ENCODE data around the gene KCNQ1. TPM values are rescaled to one million over a fixed set of nuclear protein-coding genes. Genes with fewer than 3 reads are reported as not detected.

The KCNQ1 gene
- total RNA-seq, 4 donors from 2014 or later = 0.81 to 2.2 (median 1.6) TPM

- TF ChIP-seq POLR2A (IDR thresholded peaks at IDR 0.05) = no peak
- no peak for TF ChIP-seq CTCF (IDR thresholded peaks at IDR 0.05)
- 94 to 98% methylated on average over 11 of the region's 11 CpGs for WGBS, 2 donors
- intact Hi-C loops (cut with DNase I; ENCODE audit: low total_unique reads) = no loop called here
- no peak for DNase-seq (ENCODE audit: low spot score in 2 of 2)
- H3K4me3 ChIP-seq (ENCODE audit: low read depth, poor library complexity, severe bottlenecking) = no peak overlapping the region
Observed at GRCh38 chr11:2718817-2719438, 274.1 kb downstream of the KCNQ1 start.

GRCh38 chr11:2719831-2720590 is 275.2 kb downstream of the KCNQ1 start:
- intact Hi-C loops (cut with DNase I; ENCODE audit: low total_unique reads) = no loop called here
- WGBS, 2 donors = 85% methylated on average over 17 of the region's 17 CpGs
- H3K4me3 ChIP-seq (ENCODE audit: low read depth, poor library complexity, severe bottlenecking) = no peak overlapping the region
- no peak for DNase-seq (ENCODE audit: low spot score in 2 of 2)
- no peak for TF ChIP-seq POLR2A (IDR thresholded peaks at IDR 0.05)
- no peak for TF ChIP-seq CTCF (IDR thresholded peaks at IDR 0.05)

DNA sequence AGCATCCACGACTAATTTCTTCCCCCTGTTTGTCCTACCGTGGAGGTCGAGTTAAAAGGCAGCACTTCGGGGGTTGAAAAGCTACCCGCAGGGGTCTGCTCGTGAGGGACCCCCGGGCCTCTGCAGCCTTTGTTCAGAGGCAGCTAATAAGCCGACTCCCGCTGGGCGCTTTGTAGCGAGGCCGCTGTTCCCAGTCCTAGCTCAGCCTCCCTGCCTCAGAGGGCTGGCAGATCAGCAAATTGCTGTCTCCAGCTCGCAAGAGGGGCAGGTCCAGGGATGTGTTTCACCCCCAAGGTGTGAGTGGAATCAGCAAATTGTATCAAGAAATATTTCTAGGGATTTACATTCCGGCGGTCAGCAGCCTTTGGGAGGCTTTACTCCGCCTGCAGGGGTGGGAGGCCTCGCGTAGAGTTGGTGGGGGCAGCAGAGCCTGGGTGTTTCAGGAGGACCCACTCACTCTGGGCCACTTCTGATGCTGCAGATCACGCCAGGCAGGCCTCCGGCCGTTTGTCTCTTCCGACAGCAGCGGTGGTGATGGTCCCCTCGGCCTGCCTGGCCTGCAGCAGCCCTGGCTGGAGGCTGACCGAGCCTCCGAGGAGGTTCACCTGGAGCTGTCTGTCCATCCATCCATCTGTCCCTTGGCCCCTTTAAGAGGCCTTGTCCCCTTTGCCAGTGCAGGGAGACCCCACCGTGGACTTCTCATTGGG is 276.6 kb downstream of the KCNQ1 start:
- no peak overlapping the region for H3K4me3 ChIP-seq (ENCODE audit: low read depth, poor library complexity, severe bottlenecking)
- intact Hi-C loops (cut with DNase I; ENCODE audit: low total_unique reads) = no loop called here
- TF ChIP-seq POLR2A (IDR thresholded peaks at IDR 0.05) = no peak
- TF ChIP-seq CTCF (IDR thresholded peaks at IDR 0.05) = no peak
- 86 to 87% methylated on average over 27 of the region's 27 CpGs for WGBS, 2 donors
- DNase-seq (ENCODE audit: low spot score in 2 of 2) = no peak

DNA sequence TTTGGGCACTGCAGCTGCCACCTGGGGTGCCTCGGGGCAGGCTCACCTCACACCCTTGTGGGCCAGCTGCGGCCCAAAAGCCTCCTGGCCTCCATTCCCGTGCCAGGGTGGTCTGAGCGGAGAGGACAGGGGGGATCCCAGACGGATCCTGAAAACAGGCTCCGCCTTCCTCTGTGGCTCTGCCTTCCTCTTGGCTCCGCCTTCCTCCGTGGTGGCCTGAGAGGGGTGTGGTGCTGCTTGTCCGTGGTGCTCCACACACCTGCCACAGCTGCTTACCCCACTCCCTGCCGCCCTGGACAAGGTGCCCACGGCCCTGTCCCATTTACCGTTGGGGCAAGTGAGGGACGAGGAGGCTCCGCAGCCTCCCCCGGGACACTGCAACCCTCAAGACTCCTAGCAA is 278.1 kb downstream of the KCNQ1 start:
- DNase-seq (ENCODE audit: low spot score in 2 of 2) = no peak
- H3K4me3 ChIP-seq (ENCODE audit: low read depth, poor library complexity, severe bottlenecking) = no peak overlapping the region
- WGBS, 2 donors = 81 to 88% methylated on average over 14 to 15 of the region's 15 CpGs
- TF ChIP-seq CTCF (IDR thresholded peaks at IDR 0.05) (no peak), POLR2A (IDR thresholded peaks at IDR 0.05) (no peak)
- intact Hi-C loops (cut with DNase I; ENCODE audit: low total_unique reads) = no loop called here

DNA sequence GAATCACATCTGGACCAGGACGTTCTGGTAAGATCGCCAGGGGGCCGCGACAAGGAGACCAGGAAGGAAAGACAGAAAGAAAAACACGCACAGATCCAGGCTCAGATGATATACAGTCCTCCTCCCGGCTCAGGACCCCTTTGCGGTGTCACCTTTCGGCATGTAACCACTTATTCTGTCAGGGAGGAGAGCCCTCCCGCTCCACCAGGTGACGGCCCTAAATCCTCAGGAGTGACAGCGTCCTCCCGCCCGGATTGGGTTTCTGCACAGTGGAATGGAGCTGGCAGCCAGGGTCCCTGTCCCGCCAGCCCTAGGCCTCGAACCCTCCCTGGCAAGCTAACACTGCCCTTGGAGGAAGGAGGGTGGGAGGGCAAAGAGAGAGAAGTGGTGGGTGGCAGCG is 279.3 kb downstream of the KCNQ1 start:
- no peak for DNase-seq (ENCODE audit: low spot score in 2 of 2)
- 91% methylated on average over 15 to 16 of the region's 16 CpGs for WGBS, 2 donors

More for the DNA sequence above, 279.3 kb downstream of the KCNQ1 start:
- TF ChIP-seq POLR2A (IDR thresholded peaks at IDR 0.05) (no peak), CTCF (IDR thresholded peaks at IDR 0.05) (no peak)
- H3K4me3 ChIP-seq (ENCODE audit: low read depth, poor library complexity, severe bottlenecking) = no peak overlapping the region
- intact Hi-C loops (cut with DNase I; ENCODE audit: low total_unique reads) = no loop called here

Measured in lower leg skin (tissue), 4 donors.